Liver (tissue), 9 donors: Measurements from ENCODE around the gene CTAGE15. TPM values are rescaled to one million over a fixed set of nuclear protein-coding genes. Genes with fewer than 3 reads are reported as not detected.
"Not testable (repeated sequence)": the region's sequence is repeated elsewhere in the genome, so short reads cannot be mapped to it uniquely, and the experiment has no call there.

Experiments
- DNase-seq: peaks from one replicate; pipeline ENCODE4 v3.0.0-alpha.2; 2017; ENCODE audit warnings: low spot score
- H3K27ac ChIP-seq, 2 donors: one replicate each; pipeline ENCODE4 v1.7.0; 2013; ENCODE audit warnings: inconsistent platforms in 2 of 2, low read length in 2 of 2, control low read depth in 1 of 2, low read depth in 1 of 2, mild to moderate bottlenecking in 1 of 2
- H3K27me3 ChIP-seq, 4 donors: one replicate each; pipeline versions ENCODE4 v1.6.1 to v1.7.0; 2013; ENCODE audit warnings: low read length in 3 of 4, inconsistent platforms in 1 of 4, mild to moderate bottlenecking in 1 of 4, moderate library complexity in 1 of 4; ENCODE audit not compliant: control insufficient read depth in 4 of 4, insufficient read depth in 4 of 4
- H3K36me3 ChIP-seq, 4 donors: one replicate each; pipeline versions ENCODE4 v1.6.1 to v1.7.0; 2013; ENCODE audit warnings: low read length in 3 of 4, mild to moderate bottlenecking in 3 of 4, low read depth in 1 of 4, moderate library complexity in 1 of 4; ENCODE audit not compliant: control insufficient read depth in 4 of 4, insufficient read depth in 3 of 4
- H3K4me1 ChIP-seq, 4 donors: one replicate each; pipeline versions ENCODE4 v1.6.1 to v1.7.0; 2013; ENCODE audit warnings: low read length in 3 of 4, mild to moderate bottlenecking in 3 of 4, moderate library complexity in 1 of 4; ENCODE audit not compliant: control insufficient read depth in 4 of 4, insufficient read depth in 4 of 4
- H3K4me3 ChIP-seq, 3 donors: one replicate each; pipeline versions ENCODE4 v1.6.1 to v1.7.0; 2013; ENCODE audit warnings: low read length in 3 of 3, control low read depth in 1 of 3, low read depth in 1 of 3, mild to moderate bottlenecking in 1 of 3
- H3K9ac ChIP-seq, 2 donors: one replicate each; pipeline ENCODE4 v1.7.0; 2013; ENCODE audit warnings: low read length in 2 of 2, mild to moderate bottlenecking in 2 of 2, moderate library complexity in 2 of 2, control low read depth in 1 of 2, low read depth in 1 of 2
- H3K9me3 ChIP-seq, 4 donors: one replicate each; pipeline versions ENCODE4 v1.6.1 to v1.7.0; 2013; ENCODE audit warnings: low read length in 3 of 4; ENCODE audit not compliant: control insufficient read depth in 4 of 4
- WGBS: extraction: QIAGEN DNeasy Blood & Tissue Kit; methylation state at CpG from one replicate; pipeline ENCODE4 v1.1.7; 2013; 5-methylcytosine and 5-hydroxymethylcytosine counted together
- polyA plus RNA-seq, 2 donors: library from polyadenylated mRNA; stranded (reverse) in 1 of 2; unstranded in 1 of 2; fragments of 200-250 nt in 1 of 2; fragments of >200 nt in 1 of 2; fragmentation: Nextera tagmentation in 1 of 2; extraction: Ambion mirVana in 1 of 2; gene quantifications; one replicate each; pipeline versions ENCODE4 v1.2.1 to v1.2.3, GENCODE V29; 2013 to 2015
- total RNA-seq, 2 donors: library from RNA; depleted of rRNA; stranded (reverse); fragments of >200 nt; gene quantifications; one replicate each; pipeline ENCODE4 v1.2.3, GENCODE V29; 2014
- donor health status: healthy.
- donor health status: healthy.
- donor health status: healthy.
- donor health status: healthy.
- donor health status: healthy.

The CTAGE15 gene
- total RNA-seq: 1 to 10 TPM in 1 of 2 donors, under 1 TPM in 1; 0.28 to 1.1 TPM
- polyA plus RNA-seq: under 1 TPM; 0.14 to 0.21 TPM

GRCh38 chr7:143571501-143571900, at the start of gene CTAGE15:
Gene CTAGE15, plus strand, starts transcription at chr7:143571801. Its CDS starts 17 bp downstream, at chr7:143571818.
- DNase-seq, H3K4me3 ChIP-seq, H3K27ac ChIP-seq, H3K4me1 ChIP-seq, H3K36me3 ChIP-seq, H3K9me3 ChIP-seq, H3K27me3 ChIP-seq, H3K9ac ChIP-seq: not testable (repeated sequence)
- WGBS: no CpG with 5 or more reads among the region's 20 CpGs

- H3K4me1 ChIP-seq, H3K27me3 ChIP-seq, H3K9me3 ChIP-seq, H3K9ac ChIP-seq, H3K36me3 ChIP-seq, H3K4me3 ChIP-seq, H3K27ac ChIP-seq, DNase-seq: not testable (repeated sequence)
- no CpG with 5 or more reads among the region's 9 CpGs for WGBS
Measured at GRCh38 chr7:143522309-143522916, 49.2 kb upstream of the CTAGE15 start.

GRCh38 chr7:143531169-143531926, 40.3 kb upstream of the CTAGE15 start:
- not testable (repeated sequence) for H3K4me3 ChIP-seq, H3K27ac ChIP-seq, H3K9me3 ChIP-seq, H3K9ac ChIP-seq, H3K36me3 ChIP-seq, DNase-seq, H3K4me1 ChIP-seq, H3K27me3 ChIP-seq
- WGBS: 26% methylated on average over 2 of the region's 6 CpGs

GRCh38 chr7:143531932-143532331, 39.7 kb upstream of the CTAGE15 start:
- H3K36me3 ChIP-seq, H3K9me3 ChIP-seq, H3K27me3 ChIP-seq, H3K27ac ChIP-seq, H3K9ac ChIP-seq, H3K4me1 ChIP-seq, DNase-seq, H3K4me3 ChIP-seq: not testable (repeated sequence)
- no CpG with 5 or more reads among the region's 1 CpG for WGBS

GRCh38 chr7:143533213-143533839, 38.3 kb upstream of the CTAGE15 start:
- H3K27me3 ChIP-seq, H3K4me1 ChIP-seq, H3K27ac ChIP-seq, DNase-seq, H3K9me3 ChIP-seq, H3K4me3 ChIP-seq, H3K9ac ChIP-seq, H3K36me3 ChIP-seq: not testable (repeated sequence)
- whole genome bisulfite sequencing: no CpG with 5 or more reads among the region's 6 CpGs

- not testable (repeated sequence) for H3K4me3 ChIP-seq, DNase-seq, H3K36me3 ChIP-seq, H3K9ac ChIP-seq, H3K4me1 ChIP-seq, H3K27ac ChIP-seq, H3K9me3 ChIP-seq, H3K27me3 ChIP-seq
- WGBS: no CpG with 5 or more reads among the region's 1 CpG
Measured at GRCh38 chr7:143536443-143536842, 35.2 kb upstream of the CTAGE15 start.

- not testable (repeated sequence) for H3K36me3 ChIP-seq, H3K4me1 ChIP-seq, H3K9me3 ChIP-seq, H3K9ac ChIP-seq, DNase-seq, H3K27ac ChIP-seq, H3K4me3 ChIP-seq, H3K27me3 ChIP-seq
- WGBS: no CpG with 5 or more reads among the region's 7 CpGs
Measured at GRCh38 chr7:143543288-143544038, 28.1 kb upstream of the CTAGE15 start.

- H3K27me3 ChIP-seq, H3K9me3 ChIP-seq, H3K4me1 ChIP-seq, H3K27ac ChIP-seq, H3K4me3 ChIP-seq, H3K36me3 ChIP-seq, DNase-seq, H3K9ac ChIP-seq: not testable (repeated sequence)
- no CpG with 5 or more reads among the region's 1 CpG for WGBS
Measured at GRCh38 chr7:143555968-143556367, 15.6 kb upstream of the CTAGE15 start.
